Ecto neural progenitor cell (in vitro differentiated cells): ENCODE data around the gene FHIT.

ENCODE experiments used
- DNase-seq: peaks from one replicate; pipeline ENCODE4 v3.0.0-alpha.2; 2018; ENCODE audit warnings: low spot score

The FHIT gene

DNA sequence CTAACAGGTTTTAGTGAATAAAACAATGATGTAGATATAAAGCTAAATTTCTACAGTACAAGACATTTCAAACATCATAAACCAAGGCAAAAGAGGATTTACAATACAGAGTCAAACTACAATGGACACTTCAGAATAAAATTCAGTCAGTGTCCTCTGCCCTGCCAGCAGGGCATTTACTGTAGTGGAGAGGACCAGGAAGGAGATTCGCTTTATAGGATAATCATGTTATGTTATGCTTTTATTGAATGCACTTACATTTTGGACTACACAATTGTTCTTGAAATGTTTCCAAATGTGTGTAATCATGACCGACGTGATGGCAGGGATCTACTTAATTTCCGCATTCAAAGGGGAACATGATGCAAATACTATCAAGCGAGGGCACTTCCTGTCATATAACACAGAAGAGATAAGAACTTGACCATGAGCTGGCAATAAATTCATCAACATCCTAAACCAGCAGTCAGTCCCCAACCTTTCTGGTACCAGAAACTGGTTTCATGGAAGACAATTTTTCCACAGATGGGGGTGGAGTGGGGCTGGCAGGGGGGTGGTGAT lies 925.6 kb downstream of the FHIT start:
- no peak for DNase-seq

DNA sequence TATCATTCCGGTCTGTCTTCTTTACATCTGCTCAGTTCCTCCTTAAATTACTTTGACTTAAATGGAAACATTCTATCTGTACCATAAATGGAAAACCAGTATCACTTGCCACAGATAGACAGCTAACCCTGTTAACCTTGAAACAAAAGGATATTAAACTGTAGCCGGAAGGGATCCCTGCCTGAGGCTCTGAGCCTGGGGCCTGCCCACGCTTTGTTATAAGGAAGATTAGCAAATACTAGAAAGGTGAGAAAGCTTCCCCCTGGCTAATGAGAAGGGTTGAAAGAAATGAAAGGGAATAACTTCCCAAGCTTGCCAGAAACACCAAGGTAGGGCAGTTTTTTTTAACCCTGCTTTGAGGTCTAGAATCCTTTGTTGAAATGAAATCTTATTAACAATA lies 927.6 kb downstream of the FHIT start:
- DNase-seq: no peak

DNA sequence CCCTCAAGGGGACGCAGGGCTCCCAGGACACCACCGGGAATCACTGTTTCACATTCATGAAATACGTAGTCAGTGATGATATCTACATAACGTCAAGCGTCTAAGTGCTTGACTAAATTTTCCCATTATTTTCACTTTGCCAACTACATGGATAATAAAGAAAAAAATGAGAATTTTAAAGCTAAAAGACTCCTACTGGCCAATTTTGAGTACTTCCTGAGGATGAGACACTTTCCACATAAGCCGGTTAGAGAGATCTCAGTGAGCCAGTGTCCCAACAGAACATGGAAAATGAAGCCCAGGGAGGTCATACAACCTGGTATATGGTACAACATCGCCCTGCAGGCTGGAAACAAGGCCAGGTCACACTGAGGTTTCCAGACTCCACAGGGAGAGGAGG lies 928.1 kb downstream of the FHIT start:
- no peak for DNase-seq

DNA sequence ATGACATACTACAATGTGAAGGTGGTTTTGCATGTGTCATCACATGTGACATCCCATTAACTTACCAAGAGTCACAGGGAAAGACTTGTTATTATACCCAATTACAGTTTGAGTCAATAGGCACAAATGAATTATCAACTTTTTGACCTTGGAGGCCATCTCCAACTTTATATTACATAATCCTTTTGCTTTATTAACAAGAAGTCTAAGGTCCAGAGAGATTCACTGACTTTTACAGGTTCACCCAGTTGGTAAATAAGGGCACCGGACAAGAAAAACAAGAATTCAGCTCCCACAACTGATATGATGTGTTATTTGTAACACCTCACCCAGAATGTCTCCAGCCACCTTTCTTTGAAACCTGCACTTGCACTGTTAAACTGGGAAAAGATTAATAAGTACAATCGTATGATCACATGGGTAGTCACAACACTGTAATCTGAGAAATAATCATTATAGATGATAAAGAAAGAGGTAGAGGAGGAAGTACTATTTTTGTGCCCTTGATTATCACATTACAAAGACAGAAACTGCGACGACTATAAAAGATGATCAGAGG lies 928.9 kb downstream of the FHIT start:
- DNase-seq: no peak

DNA sequence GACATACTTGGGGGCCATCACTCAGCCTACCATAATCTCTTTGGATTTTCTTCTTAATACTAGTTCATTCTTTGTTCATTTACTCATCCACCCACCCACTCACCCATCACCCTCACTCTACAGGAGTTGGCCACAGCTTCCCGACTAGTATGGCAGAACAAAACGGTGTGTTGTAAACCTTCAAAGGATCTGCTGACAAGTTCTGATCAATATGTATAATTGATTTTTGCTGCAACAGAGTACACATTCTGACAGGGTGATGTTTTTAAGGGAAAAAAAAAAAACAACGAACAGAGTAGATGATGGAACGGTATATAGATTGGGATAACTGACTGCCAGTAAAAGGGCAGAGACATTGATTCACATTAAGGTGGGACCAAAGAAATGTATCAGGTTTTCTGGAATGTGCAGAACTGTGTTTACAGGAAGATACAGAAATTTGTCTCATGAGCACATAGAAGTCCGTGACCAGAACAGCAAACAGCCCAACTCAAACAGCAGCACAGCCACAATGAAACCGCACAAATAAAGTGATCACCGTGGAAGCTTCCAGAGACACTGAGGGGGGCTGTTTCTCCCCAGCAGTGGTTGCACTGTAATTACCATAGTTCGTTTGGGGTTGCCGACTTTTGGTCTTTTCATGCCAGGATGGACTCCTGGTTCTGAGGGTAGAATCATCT lies 931.9 kb downstream of the FHIT start:
- DNase-seq: no peak

DNA sequence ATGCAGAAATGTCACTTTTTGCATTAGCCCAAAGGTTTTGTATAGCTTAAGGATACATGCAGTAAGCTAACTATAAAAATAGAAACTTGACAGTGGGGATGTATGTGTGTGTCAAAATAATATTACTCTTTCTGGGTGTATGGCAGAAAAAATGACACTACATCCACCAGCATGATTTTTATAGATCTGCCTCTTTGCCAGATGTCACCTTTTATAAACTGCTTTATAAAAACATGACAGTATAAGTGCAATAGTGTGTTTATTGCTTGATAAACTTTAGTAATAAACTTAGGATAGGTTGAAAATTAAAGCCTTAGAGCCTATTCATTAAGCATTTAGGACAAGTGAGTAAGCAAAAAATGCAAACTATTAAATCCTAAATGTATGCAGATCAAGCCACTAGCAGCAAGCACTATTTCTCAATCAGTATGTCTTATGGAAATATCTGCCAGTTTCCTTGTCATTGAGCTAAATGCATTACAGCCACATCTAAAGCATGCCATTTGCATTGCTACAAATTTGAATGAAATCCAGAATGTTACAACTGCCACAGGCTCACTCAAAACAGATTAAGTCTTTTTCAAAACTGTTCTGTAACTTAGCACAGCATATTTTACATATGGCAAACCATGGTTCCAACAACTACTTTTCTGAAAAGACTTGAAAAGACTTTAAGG lies 935.0 kb downstream of the FHIT start:
- DNase-seq: no peak

DNA sequence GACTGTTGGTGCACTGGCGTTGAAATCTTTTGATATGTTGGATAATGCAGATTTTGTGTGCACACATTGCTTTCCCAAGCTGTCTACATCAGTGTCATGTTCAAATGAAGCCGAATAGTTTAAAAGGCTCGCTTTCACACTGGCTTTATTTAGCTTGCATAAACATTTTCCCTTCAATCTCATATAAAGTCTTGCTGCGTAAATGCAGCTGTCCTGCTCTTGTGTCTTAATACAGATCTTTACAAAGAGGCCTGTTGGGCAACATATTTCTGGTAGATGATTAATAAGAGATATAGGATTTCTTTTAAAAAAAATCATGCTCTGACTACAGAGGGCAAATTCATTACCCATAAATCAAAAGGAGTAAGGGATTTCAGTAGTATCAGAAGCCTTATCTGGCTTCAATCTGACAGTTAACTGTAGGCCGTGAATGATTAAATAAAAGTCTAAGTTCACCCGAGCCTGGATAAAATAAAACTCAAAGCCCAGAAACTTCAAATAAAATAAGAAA lies 937.2 kb downstream of the FHIT start:
- DNase-seq: no peak

DNA sequence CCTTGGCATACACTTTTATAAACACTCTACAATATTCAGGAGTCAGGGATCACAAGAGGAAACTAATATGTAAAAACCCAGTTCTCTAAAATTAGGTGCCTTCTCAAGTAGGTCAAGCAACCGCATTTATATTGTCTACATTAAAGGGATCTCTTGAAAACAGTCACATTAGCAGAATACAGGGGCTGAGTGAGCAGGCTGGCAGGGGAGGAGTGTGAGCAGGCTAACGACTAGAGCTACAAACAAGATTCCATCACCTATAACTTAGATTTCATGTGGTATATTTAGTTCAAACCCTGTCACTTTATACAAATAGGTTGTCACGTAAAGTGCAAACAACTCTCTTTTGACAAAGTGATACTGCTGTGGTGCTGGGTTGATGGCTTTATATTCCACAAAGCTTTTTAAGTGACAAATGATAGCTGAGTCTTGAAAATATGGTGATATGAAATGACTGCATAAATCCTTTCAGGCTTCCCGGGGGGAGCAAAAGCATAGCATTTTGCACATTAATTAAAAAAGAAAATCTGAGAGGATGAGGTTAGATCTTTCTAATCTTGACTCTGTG lies 937.9 kb downstream of the FHIT start:
- DNase-seq: no peak

DNA sequence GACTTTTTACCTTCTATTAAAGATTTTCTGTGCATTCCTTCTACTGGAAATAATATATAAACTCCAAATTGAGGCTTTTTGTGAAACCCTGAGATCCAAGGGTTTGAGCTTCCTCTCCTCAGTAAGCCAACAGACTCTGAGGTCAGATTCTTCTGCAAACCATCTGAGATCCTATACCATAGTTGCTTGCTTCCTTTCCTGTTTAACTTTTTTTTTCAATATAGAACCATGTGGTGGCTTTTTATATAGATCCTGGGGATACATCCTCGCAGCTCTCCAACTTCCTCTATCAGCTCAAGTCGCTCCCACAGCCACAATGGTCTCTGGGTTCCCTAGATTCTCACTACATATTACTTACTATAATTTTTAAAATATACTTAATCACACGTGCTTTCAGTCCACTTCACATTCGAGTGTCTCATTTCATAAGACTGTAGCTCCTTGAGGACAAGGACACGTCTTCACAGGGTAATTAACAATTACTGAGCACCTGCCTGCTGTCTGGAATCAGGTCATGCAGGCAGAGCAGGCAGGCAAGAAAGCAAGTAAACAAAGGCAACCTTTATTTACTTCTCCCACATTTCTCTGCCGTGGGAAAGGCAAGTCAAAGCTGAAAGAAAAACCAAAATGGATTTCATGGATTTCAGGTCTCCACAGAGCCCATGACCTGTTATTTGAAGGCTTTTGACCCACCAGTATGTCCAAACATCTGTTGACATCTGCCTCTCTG lies 941.5 kb downstream of the FHIT start:
- DNase-seq: no peak

DNA sequence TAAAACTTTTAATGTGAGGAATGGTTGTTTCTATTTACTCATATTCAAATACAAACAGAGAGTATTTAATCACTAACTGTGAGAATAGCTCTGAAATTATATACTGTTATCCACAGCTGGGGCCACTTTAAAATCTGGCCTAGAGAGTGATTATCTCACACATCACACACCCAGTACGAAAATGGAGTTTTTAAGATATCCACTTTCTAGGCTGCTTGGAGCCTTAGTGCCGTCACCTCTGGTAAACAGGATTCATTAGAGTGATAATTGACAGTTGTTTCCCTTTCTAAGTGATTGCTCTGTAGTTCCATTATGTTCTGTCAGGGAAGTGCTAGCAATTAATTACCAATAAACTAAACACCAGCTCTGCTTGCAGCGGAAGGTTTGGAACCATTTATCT lies 942.4 kb downstream of the FHIT start:
- DNase-seq: no peak

DNA sequence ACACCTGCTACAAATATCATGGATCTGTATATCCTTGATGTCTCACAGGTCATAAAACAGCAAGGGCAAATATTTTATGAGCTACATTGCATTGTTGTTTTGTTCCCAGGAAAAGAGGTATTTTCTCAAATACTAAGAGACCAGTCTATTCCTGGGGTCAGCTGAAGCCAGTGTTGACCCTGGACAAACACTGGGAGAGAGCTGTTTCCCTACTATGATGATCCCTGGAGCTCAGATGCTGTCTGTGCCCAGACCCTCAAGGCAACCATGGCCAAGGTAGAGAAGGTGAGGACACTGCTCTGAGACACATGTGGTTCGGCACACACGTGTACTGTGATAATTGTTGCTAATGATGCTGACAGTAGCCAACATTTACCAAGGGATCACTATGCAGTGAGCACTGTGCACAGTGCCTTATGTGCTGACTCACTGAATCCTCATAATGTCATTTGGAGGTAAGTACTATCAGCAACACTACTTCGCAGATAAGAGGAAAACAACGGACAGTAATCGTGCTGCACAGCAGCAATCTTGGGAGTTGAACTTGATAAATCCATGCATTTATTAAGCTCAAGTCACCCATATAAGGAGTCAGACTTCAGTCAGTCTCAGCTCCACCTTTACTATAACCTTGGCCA lies 943.6 kb downstream of the FHIT start:
- DNase-seq: no peak

DNA sequence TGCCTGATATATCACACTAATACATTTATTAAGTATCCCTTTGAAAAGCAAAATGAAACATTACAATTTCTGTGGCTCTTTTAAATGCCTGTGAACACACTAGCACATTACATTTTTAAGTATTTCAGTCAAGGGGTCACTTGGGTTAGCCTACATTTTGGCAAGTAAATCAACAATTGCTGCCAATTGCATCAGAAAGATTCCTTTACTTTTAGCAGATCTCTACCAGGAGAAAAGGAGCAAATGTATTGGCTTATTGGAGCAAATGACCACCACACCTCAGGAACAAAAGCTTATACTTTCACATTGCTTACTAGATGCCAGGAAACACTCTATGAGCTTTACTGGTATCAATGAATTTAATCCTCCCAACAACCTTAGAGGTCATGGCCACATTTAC lies 947.1 kb downstream of the FHIT start:
- DNase-seq: no peak

DNA sequence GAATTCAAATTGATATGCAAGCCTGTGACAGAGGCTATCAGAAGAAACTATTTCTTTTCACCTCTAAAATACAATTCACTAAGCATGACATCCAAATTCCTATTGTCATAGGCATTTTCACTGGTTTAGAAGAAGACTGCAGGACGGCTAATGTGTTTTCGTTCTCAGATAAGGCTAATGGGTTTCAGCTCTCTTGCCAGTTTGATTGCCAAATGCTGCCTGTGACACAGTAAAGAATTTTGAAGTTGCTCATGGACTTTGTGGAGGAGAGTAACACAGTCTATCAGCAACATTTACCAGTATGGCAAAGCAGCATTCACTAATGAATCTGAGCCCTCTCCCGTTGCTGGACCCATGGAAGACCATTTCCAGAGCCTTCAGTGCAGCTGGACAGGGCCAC lies 948.1 kb downstream of the FHIT start:
- no peak for DNase-seq

DNA sequence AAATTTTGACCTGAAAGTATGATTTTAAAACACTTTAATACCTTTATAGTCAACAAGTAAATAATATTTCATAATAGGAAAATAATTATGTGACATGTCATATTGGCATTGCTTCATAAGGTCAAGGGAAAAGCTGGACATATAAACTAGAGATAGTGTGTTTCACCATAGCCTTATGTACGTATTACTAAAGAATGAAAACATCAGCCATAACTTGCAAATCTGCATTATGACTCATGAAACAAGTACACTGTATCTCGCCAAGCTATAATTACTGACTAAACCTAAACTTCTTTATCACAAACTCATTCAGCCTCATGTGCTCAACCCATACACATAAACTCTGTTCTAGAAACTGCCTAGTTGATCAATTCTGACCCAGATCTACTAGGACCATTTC lies 950.1 kb downstream of the FHIT start:
- no peak for DNase-seq

DNA sequence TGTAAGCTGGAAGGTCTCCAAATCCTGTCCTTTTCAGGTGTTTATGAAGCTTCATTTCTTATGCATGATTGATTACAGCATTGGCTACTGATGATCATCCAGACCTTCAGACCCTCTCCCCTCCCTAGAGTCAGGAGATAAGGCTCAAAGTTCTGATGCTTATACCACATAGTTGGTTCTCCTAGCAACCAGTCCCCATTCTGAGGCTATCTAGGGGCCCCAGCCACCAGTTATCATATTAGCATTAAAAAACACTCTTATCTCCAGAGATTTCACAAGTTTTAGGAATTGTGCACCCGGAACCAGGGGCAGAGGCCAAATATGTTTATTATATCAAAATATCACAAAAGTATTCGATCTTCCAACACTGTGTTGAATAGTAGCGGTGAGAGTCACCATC lies 953.1 kb downstream of the FHIT start:
- no peak for DNase-seq

DNA sequence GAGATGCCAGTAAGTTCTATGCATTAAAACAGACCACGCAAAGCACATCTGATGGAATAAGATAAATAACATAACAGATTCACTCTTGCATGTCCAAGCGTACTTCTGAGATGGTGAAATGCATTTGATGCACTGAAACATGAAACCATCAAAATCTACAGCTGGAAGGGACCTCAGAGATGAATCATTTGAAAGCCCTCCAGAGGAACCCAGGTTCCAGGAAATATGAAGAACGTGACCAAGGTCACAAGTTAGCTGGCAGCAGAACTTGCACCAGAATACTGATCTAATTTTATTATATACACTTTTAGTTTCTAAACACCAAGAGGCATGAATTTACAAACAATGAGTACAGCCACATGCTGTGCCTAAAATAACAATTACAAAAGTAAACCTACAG lies 957.1 kb downstream of the FHIT start:
- no peak for DNase-seq

DNA sequence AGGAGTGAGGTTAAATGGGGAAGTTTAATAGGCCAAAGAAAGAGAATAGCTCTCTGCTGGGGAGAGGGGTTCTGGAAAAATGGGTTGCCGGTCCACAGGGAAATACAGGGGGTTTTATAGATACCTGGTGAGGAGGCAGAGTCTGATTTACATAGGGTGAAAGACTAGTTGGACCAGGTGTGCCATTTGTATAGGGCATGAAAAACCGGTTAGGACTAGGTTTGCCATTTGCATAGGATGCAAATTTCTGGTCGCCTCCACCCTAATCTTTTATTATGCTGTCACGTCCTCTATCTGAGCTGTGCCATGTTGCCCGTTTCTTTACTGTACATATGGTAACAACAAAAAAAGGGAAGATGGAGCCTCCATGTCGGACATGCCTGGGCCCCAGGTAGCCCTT lies 960.1 kb downstream of the FHIT start:
- DNase-seq: no peak

DNA sequence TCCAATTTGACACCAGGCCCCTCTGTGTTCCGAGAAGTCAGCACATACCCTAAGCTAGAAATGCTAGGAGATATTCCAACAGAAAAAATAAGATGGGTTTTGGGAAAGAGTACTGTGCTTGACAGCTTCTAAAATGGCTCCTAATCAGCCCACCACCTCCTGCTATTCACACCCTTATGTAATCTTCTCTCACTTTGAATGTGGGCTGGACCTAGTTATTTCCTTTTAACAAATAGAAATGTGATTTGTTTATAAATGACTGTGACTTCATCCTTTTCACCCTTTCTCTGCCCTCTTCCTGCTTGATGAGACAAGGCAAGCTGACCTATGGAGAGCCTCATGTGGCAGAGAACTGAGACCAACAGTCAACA lies 961.1 kb downstream of the FHIT start:
- DNase-seq: no peak

DNA sequence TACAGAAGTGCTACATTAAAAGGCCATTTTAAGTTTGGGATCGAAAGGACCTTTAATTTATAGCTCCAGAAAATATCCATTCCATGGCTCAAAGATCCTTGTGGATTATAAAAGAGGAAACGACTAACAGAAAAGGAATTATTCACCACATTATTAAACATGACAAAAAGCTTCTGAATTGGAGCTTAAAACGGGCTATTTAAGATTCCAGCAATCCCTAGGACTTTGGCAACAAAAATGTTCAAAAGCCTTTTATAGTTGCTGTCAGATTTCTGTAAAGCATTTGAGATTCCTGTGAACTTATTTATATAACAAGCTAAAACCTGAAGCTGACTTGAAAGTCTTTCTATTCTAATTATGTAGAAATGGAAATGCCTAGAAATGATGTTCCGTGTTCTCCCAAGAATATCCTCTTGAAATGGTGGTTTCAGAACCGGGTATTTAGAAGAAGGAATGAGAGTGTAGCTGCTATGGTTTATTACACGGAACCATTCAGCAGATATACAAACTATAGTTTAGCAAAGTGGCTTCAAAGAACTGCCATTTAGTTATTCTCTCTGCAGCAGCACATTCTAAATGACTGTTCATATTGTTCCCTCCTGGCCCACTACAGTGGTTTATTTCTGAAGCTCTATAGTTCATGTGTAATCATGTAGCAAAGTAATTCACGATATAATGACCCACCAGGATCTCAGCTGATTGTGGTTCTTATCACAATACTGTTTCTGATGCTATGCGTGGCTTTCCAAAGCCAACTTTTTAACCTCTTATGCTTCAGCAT lies 961.7 kb downstream of the FHIT start:
- DNase-seq: no peak

DNA sequence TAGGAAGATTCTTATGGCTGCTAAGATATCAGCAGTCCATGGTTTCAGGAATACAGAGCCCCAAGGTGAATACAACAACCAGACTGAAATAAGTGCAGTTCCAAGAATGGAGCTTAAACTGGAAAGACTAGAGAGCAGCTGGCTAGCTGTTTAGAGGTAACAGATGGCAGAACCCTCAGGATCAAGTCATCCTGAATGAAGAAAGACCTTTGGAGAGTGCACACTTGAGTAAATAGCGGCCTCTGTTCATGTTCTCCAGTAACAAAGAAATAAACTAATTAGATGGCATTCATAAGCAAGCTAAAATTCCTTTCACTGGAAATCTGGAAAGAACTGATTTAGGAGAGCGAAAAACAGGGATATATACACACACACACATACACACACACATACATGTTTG lies 968.4 kb downstream of the FHIT start:
- DNase-seq: no peak

DNA sequence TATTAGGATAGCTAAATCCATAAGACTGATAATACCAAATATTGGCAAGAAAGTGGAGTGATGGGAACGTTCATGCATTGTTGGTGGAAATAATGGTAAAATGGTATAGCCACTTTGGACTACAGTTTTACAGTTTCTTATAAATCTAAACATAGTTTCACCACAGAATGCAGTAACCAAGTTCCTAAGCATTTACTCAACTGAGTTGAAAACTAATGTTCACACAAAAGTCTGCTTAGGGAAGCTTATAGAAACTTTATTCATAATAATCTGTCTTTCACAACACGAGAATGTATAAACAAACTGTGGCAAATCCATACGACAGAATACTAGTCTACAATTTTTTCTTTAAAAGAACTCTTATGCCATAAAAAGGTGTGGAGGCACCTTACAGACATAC lies 969.3 kb downstream of the FHIT start:
- no peak for DNase-seq
